GM21526 (cell line): ENCODE data around the gene KCND2.
A peak's percentile ranks its signal among the peaks of the same experiment; 100 is the strongest.
"Not testable (repeated sequence)": the region's sequence is repeated elsewhere in the genome, so short reads cannot be mapped to it uniquely, and the experiment has no call there.

ENCODE experiments used
- ATAC-seq: cut with Tn5 transposase; IDR thresholded peaks from one replicate; pipeline ENCODE4 v1.9.1; 2021; ENCODE audit warnings: moderate library complexity; ENCODE audit not compliant: unreplicated experiment, low FRiP score

Gene KCND2

GRCh38 chr7:120272701-120273475 lies at the start of gene KCND2:
TSS of gene KCND2 (plus strand) at chr7:120273175.
- peak; percentile 30 for ATAC-seq

- peak; percentile 58 for ATAC-seq
Measured at GRCh38 chr7:120226188-120226587, 46.8 kb upstream of the KCND2 start.

GRCh38 chr7:120227255-120227654 lies 45.7 kb upstream of the KCND2 start:
- ATAC-seq: no peak

GRCh38 chr7:120229084-120229483 lies 43.9 kb upstream of the KCND2 start:
- no peak for ATAC-seq

GRCh38 chr7:120233338-120233737 lies 39.6 kb upstream of the KCND2 start:
- ATAC-seq: no peak

- ATAC-seq: not testable (repeated sequence)
Measured at GRCh38 chr7:120240350-120240749, 32.6 kb upstream of the KCND2 start.

- peak; percentile 77 for ATAC-seq
Measured at GRCh38 chr7:120241973-120242372, 31.0 kb upstream of the KCND2 start.

- ATAC-seq: no peak
Measured at GRCh38 chr7:120254845-120255244, 18.1 kb upstream of the KCND2 start.

GRCh38 chr7:120256344-120257070 lies 16.5 kb upstream of the KCND2 start:
- ATAC-seq: no peak

- no peak for ATAC-seq
Measured at GRCh38 chr7:120259386-120259785, 13.6 kb upstream of the KCND2 start.

- no peak for ATAC-seq
Measured at GRCh38 chr7:120260111-120260510, 12.9 kb upstream of the KCND2 start.

- peak; percentile 40 for ATAC-seq
Measured at GRCh38 chr7:120272261-120272660, 714 bp upstream of the KCND2 start.

GRCh38 chr7:120273476-120273975 lies 551 bp downstream of the KCND2 start:
- peak; percentile 72 for ATAC-seq

- ATAC-seq: no peak
Measured at GRCh38 chr7:120274482-120274881, 1.5 kb downstream of the KCND2 start.

GRCh38 chr7:120274899-120275298 lies 1.9 kb downstream of the KCND2 start:
- no peak for ATAC-seq

GRCh38 chr7:120276720-120277119 lies 3.7 kb downstream of the KCND2 start:
- ATAC-seq: no peak

GRCh38 chr7:120278773-120279172 lies 5.8 kb downstream of the KCND2 start:
- ATAC-seq: no peak

- no peak for ATAC-seq
Measured at GRCh38 chr7:120280743-120281142, 7.8 kb downstream of the KCND2 start.

- ATAC-seq: no peak
Measured at GRCh38 chr7:120293027-120293426, 20.1 kb downstream of the KCND2 start.

GRCh38 chr7:120302190-120302589 lies 29.2 kb downstream of the KCND2 start:
- ATAC-seq: no peak

GRCh38 chr7:120303105-120303504 lies 30.1 kb downstream of the KCND2 start:
- peak; percentile 57 for ATAC-seq

- no peak for ATAC-seq
Measured at GRCh38 chr7:120304674-120305073, 31.7 kb downstream of the KCND2 start.
